Measurements from ENCODE around the gene NCDN.
A peak's percentile ranks its signal among the peaks of the same experiment; 100 is the strongest.
"Not testable (repeated sequence)": the region's sequence is repeated elsewhere in the genome, so short reads cannot be mapped to it uniquely, and the experiment has no call there.

The NCDN gene

GRCh38 chr1:35577071-35577998, 19.7 kb downstream of the NCDN start:
- peaks cover 42% of the 10 kb centered on the region for H3K27me3 ChIP-seq (ENCODE audit: insufficient read depth, low read length, poor library complexity)
- no peak overlapping the region for H3K23ac ChIP-seq (ENCODE audit: low read length)
- no peak overlapping the region for H3K18ac ChIP-seq (ENCODE audit: low read length)
- H3K79me2 ChIP-seq (ENCODE audit: control insufficient read depth, insufficient read depth, low read length) = no peaks in the 10 kb centered on the region
- peak overlapping the region; percentile 85 for H3K4me2 ChIP-seq (ENCODE audit: low read length)
- peak overlapping the region; percentile 71 for H3K9ac ChIP-seq (ENCODE audit: low read length)
- H4K8ac ChIP-seq (ENCODE audit: low read depth, low read length) = no peak overlapping the region
- peak overlapping the region; percentile 36 for H4K5ac ChIP-seq (ENCODE audit: low read length)
- H2BK120ac ChIP-seq (ENCODE audit: low read depth, low read length) = no peak overlapping the region
- H3K4me3 ChIP-seq (ENCODE audit: low read length) = peak overlapping the region; percentile 57
- no peak overlapping the region for H2BK5ac ChIP-seq (ENCODE audit: low read length)
- no peak overlapping the region for H3K27ac ChIP-seq (ENCODE audit: low read depth, low read length)
- peaks cover 7% of the 10 kb centered on the region for H3K4me1 ChIP-seq (ENCODE audit: control insufficient read depth, low read depth, low read length)
- peak; percentile 70 for DNase-seq
- no peak overlapping the region for H3K4ac ChIP-seq (ENCODE audit: low read depth, low read length)
- H3K56ac ChIP-seq (ENCODE audit: low read length) = peak overlapping the region; percentile 66
- no peaks in the 10 kb centered on the region for H3K36me3 ChIP-seq (ENCODE audit: control insufficient read depth, insufficient read depth, low read length)
- H2BK15ac ChIP-seq (replicated peaks; ENCODE audit: low read depth) = no peak overlapping the region
- no peak overlapping the region for H2AK5ac ChIP-seq (ENCODE audit: low read length)
- no CpG with 5 or more reads among the region's 70 CpGs for WGBS (ENCODE audit: extremely low coverage, insufficient coverage, low lambda C conversion rate)
- H3K79me1 ChIP-seq (ENCODE audit: low read length) = no peaks in the 10 kb centered on the region

GRCh38 chr1:35580949-35581388, 23.4 kb downstream of the NCDN start:
- Histone ChIP-seq H3K4me2 (ENCODE audit: low read length) (no peak overlapping the region), H3K27me3 (ENCODE audit: insufficient read depth, low read length, poor library complexity) (peaks cover 8% of the 10 kb centered on the region), H3K56ac (ENCODE audit: low read length) (no peak overlapping the region), H3K18ac (ENCODE audit: low read length) (no peak overlapping the region), H2AK5ac (ENCODE audit: low read length) (no peak overlapping the region), H2BK5ac (ENCODE audit: low read length) (no peak overlapping the region), H2BK120ac (ENCODE audit: low read depth, low read length) (no peak overlapping the region), H4K5ac (ENCODE audit: low read length) (no peak overlapping the region), H4K8ac (ENCODE audit: low read depth, low read length) (no peak overlapping the region), H3K4me3 (ENCODE audit: low read length) (no peak overlapping the region), H3K27ac (ENCODE audit: low read depth, low read length) (no peak overlapping the region), H2BK15ac (replicated peaks; ENCODE audit: low read depth) (no peak overlapping the region), H3K23ac (ENCODE audit: low read length) (no peak overlapping the region), H3K4ac (ENCODE audit: low read depth, low read length) (no peak overlapping the region), H3K79me2 (ENCODE audit: control insufficient read depth, insufficient read depth, low read length) (no peaks in the 10 kb centered on the region), H3K79me1 (ENCODE audit: low read length) (no peaks in the 10 kb centered on the region), H3K9ac (ENCODE audit: low read length) (no peak overlapping the region), H3K4me1 (ENCODE audit: control insufficient read depth, low read depth, low read length) (peaks cover 3% of the 10 kb centered on the region), H3K36me3 (ENCODE audit: control insufficient read depth, insufficient read depth, low read length) (no peaks in the 10 kb centered on the region)
- DNase-seq = no peak
- WGBS (ENCODE audit: extremely low coverage, insufficient coverage, low lambda C conversion rate) = no CpG with 5 or more reads among the region's 4 CpGs

- H3K9ac ChIP-seq (ENCODE audit: low read length); H3K79me2 ChIP-seq (ENCODE audit: control insufficient read depth, insufficient read depth, low read length); H3K4ac ChIP-seq (ENCODE audit: low read depth, low read length); H2AK5ac ChIP-seq (ENCODE audit: low read length); H3K56ac ChIP-seq (ENCODE audit: low read length); H3K23ac ChIP-seq (ENCODE audit: low read length); H3K27ac ChIP-seq (ENCODE audit: low read depth, low read length); H3K36me3 ChIP-seq (ENCODE audit: control insufficient read depth, insufficient read depth, low read length); H3K18ac ChIP-seq (ENCODE audit: low read length); H3K4me3 ChIP-seq (ENCODE audit: low read length); H4K8ac ChIP-seq (ENCODE audit: low read depth, low read length); H3K27me3 ChIP-seq (ENCODE audit: insufficient read depth, low read length, poor library complexity); H2BK15ac ChIP-seq (replicated peaks; ENCODE audit: low read depth); H3K4me2 ChIP-seq (ENCODE audit: low read length); H2BK120ac ChIP-seq (ENCODE audit: low read depth, low read length); H2BK5ac ChIP-seq (ENCODE audit: low read length); H4K5ac ChIP-seq (ENCODE audit: low read length); H3K4me1 ChIP-seq (ENCODE audit: control insufficient read depth, low read depth, low read length); H3K79me1 ChIP-seq (ENCODE audit: low read length); DNase-seq: not testable (repeated sequence)
- no CpG with 5 or more reads among the region's 9 CpGs for whole genome bisulfite sequencing (ENCODE audit: extremely low coverage, insufficient coverage, low lambda C conversion rate)
Measured at GRCh38 chr1:35581621-35582020, 24.0 kb downstream of the NCDN start.

GRCh38 chr1:35585281-35585680, 27.7 kb downstream of the NCDN start:
- Histone ChIP-seq H3K4me2 (ENCODE audit: low read length) (no peak overlapping the region), H3K18ac (ENCODE audit: low read length) (no peak overlapping the region), H4K8ac (ENCODE audit: low read depth, low read length) (no peak overlapping the region), H3K79me2 (ENCODE audit: control insufficient read depth, insufficient read depth, low read length) (no peaks in the 10 kb centered on the region), H2BK5ac (ENCODE audit: low read length) (no peak overlapping the region), H3K4me3 (ENCODE audit: low read length) (no peak overlapping the region), H3K4ac (ENCODE audit: low read depth, low read length) (no peak overlapping the region), H3K9ac (ENCODE audit: low read length) (no peak overlapping the region), H3K36me3 (ENCODE audit: control insufficient read depth, insufficient read depth, low read length) (no peaks in the 10 kb centered on the region), H2BK15ac (replicated peaks; ENCODE audit: low read depth) (no peak overlapping the region), H3K27me3 (ENCODE audit: insufficient read depth, low read length, poor library complexity) (no peaks in the 10 kb centered on the region), H3K27ac (ENCODE audit: low read depth, low read length) (no peak overlapping the region), H3K23ac (ENCODE audit: low read length) (no peak overlapping the region), H4K5ac (ENCODE audit: low read length) (no peak overlapping the region), H2BK120ac (ENCODE audit: low read depth, low read length) (no peak overlapping the region), H3K79me1 (ENCODE audit: low read length) (no peaks in the 10 kb centered on the region), H3K4me1 (ENCODE audit: control insufficient read depth, low read depth, low read length) (peaks cover 3% of the 10 kb centered on the region), H3K56ac (ENCODE audit: low read length) (no peak overlapping the region), H2AK5ac (ENCODE audit: low read length) (no peak overlapping the region)
- no CpG with 5 or more reads among the region's 3 CpGs for WGBS (ENCODE audit: extremely low coverage, insufficient coverage, low lambda C conversion rate)
- DNase-seq = no peak

GRCh38 chr1:35585805-35586204, 28.2 kb downstream of the NCDN start:
- no CpG with 5 or more reads among the region's 1 CpG for WGBS (ENCODE audit: extremely low coverage, insufficient coverage, low lambda C conversion rate)
- DNase-seq; H3K9ac ChIP-seq (ENCODE audit: low read length); H3K36me3 ChIP-seq (ENCODE audit: control insufficient read depth, insufficient read depth, low read length); H3K18ac ChIP-seq (ENCODE audit: low read length); H3K27ac ChIP-seq (ENCODE audit: low read depth, low read length); H2BK120ac ChIP-seq (ENCODE audit: low read depth, low read length); H3K4me2 ChIP-seq (ENCODE audit: low read length); H2BK15ac ChIP-seq (replicated peaks; ENCODE audit: low read depth); H3K27me3 ChIP-seq (ENCODE audit: insufficient read depth, low read length, poor library complexity); H3K79me2 ChIP-seq (ENCODE audit: control insufficient read depth, insufficient read depth, low read length); H4K5ac ChIP-seq (ENCODE audit: low read length); H3K4me3 ChIP-seq (ENCODE audit: low read length); H2BK5ac ChIP-seq (ENCODE audit: low read length); H3K56ac ChIP-seq (ENCODE audit: low read length); H3K23ac ChIP-seq (ENCODE audit: low read length); H2AK5ac ChIP-seq (ENCODE audit: low read length); H4K8ac ChIP-seq (ENCODE audit: low read depth, low read length); H3K79me1 ChIP-seq (ENCODE audit: low read length); H3K4me1 ChIP-seq (ENCODE audit: control insufficient read depth, low read depth, low read length); H3K4ac ChIP-seq (ENCODE audit: low read depth, low read length): not testable (repeated sequence)

All from mesendoderm (in vitro differentiated cells).